Measurements from ENCODE around the gene ANO7.
"Not testable (repeated sequence)": the region's sequence is repeated elsewhere in the genome, so short reads cannot be mapped to it uniquely, and the experiment has no call there.

ANO7 gene

GRCh38 chr2:241190291-241190981 is 2.0 kb downstream of the ANO7 start:
- no peak for DNase-seq

- no peak for DNase-seq
Observed at GRCh38 chr2:241191081-241191480, 2.6 kb downstream of the ANO7 start.

- DNase-seq, result no peak
Observed at GRCh38 chr2:241193271-241193670, 4.8 kb downstream of the ANO7 start.

GRCh38 chr2:241194811-241195210 is 6.3 kb downstream of the ANO7 start:
- no peak for DNase-seq

- no peak for DNase-seq
Observed at GRCh38 chr2:241195506-241196130, 7.1 kb downstream of the ANO7 start.

- not testable (repeated sequence) for DNase-seq
Observed at GRCh38 chr2:241197246-241197645, 8.8 kb downstream of the ANO7 start.

- no peak for DNase-seq
Observed at GRCh38 chr2:241197947-241198346, 9.5 kb downstream of the ANO7 start.

- DNase-seq, result no peak
Observed at GRCh38 chr2:241198381-241199279, 10.2 kb downstream of the ANO7 start.

GRCh38 chr2:241199286-241199685 is 10.8 kb downstream of the ANO7 start:
- no peak for DNase-seq

GRCh38 chr2:241199897-241200821 is 11.7 kb downstream of the ANO7 start:
- no peak for DNase-seq

- DNase-seq, result no peak
Observed at GRCh38 chr2:241200822-241201395, 12.4 kb downstream of the ANO7 start.

- DNase-seq, result no peak
Observed at GRCh38 chr2:241201445-241202267, 13.2 kb downstream of the ANO7 start.

GRCh38 chr2:241202268-241202585 is 13.8 kb downstream of the ANO7 start:
- no peak for DNase-seq

GRCh38 chr2:241202681-241203080 is 14.2 kb downstream of the ANO7 start:
- no peak for DNase-seq

- no peak for DNase-seq
Observed at GRCh38 chr2:241203218-241204009, 14.9 kb downstream of the ANO7 start.

GRCh38 chr2:241204010-241204384 is 15.5 kb downstream of the ANO7 start:
- no peak for DNase-seq

- DNase-seq, result no peak
Observed at GRCh38 chr2:241204490-241204889, 16.0 kb downstream of the ANO7 start.

GRCh38 chr2:241205086-241205485 is 16.6 kb downstream of the ANO7 start:
- DNase-seq, result no peak

- DNase-seq, result no peak
Observed at GRCh38 chr2:241207151-241207550, 18.7 kb downstream of the ANO7 start.

GRCh38 chr2:241207641-241208040 is 19.2 kb downstream of the ANO7 start:
- no peak for DNase-seq
